C4-2B (cell line): Measurements from ENCODE around the gene DRG2.

Experiments
- ZFX ChIP-seq: fragments of 450-650 bp; IDR thresholded peaks from 2 replicates; pipeline ENCODE4 v1.6.1; 2017
- TF ChIP-seq, protein P1 (sequence below): fragments of 450-650 bp; conservative IDR thresholded peaks from 2 replicates; pipeline ENCODE4 v1.5.1; 2017; ENCODE audit warnings: mild to moderate bottlenecking

DNA sequence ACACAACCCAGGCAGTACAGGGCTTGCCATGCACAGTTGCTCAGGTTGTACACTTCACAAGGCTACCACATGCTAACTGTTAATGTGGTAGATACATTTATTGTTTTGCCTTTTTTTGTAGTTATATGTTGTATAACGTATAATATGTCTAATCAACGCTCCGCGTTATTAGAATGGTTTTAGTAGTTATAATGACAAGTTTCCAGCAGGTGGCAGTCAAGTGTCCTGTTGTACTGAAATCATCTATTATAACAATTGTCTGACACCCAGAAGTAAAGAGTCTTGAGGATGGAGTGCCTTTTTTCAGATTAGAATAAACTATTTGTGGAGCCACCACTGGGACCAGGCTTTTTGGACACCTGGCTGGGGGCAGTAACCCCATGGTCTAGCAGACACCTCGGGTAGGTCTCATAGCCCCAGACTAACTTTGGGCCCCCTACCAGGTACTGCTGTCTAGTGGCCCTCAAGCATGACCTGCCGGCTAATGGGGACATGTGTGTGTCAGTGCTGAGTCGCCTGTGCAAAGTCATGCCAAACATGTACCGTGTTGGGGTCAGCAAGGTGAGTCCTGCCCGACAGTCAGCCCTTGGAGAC, 53.6 kb downstream of the DRG2 start:
- TF ChIP-seq, protein P1, sequence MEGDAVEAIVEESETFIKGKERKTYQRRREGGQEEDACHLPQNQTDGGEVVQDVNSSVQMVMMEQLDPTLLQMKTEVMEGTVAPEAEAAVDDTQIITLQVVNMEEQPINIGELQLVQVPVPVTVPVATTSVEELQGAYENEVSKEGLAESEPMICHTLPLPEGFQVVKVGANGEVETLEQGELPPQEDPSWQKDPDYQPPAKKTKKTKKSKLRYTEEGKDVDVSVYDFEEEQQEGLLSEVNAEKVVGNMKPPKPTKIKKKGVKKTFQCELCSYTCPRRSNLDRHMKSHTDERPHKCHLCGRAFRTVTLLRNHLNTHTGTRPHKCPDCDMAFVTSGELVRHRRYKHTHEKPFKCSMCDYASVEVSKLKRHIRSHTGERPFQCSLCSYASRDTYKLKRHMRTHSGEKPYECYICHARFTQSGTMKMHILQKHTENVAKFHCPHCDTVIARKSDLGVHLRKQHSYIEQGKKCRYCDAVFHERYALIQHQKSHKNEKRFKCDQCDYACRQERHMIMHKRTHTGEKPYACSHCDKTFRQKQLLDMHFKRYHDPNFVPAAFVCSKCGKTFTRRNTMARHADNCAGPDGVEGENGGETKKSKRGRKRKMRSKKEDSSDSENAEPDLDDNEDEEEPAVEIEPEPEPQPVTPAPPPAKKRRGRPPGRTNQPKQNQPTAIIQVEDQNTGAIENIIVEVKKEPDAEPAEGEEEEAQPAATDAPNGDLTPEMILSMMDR = peak; percentile 86
- TF ChIP-seq ZFX = no peak
